SU-DHL-6 (cell line): Measurements from ENCODE around the gene SORBS2.

Experiments
- CTCF ChIP-seq: fragments of 200-600 bp; sonication (generic); IDR thresholded peaks from one replicate; pipeline ENCODE4 v1.5.1; 2017; ENCODE audit warnings: antibody characterized with exemption, mild to moderate bottlenecking, low read length, moderate library complexity; ENCODE audit not compliant: insufficient read depth, poor library complexity, severe bottlenecking
- EZH2phosphoT487 ChIP-seq: fragments of 200-600 bp; sonication (generic), shearing (Covaris generic); conservative IDR thresholded peaks from 2 replicates; pipeline ENCODE4 v1.6.1; 2018; ENCODE audit warnings: mild to moderate bottlenecking, antibody characterized with exemption, low read length, moderate library complexity, mixed read lengths

- TF ChIP-seq CTCF (no peak), EZH2phosphoT487 (no peak)
Observed at GRCh38 chr4:185576314-185576961, 235.6 kb downstream of the SORBS2 start.
